Measurements from ENCODE around the gene LAP3.

DNA sequence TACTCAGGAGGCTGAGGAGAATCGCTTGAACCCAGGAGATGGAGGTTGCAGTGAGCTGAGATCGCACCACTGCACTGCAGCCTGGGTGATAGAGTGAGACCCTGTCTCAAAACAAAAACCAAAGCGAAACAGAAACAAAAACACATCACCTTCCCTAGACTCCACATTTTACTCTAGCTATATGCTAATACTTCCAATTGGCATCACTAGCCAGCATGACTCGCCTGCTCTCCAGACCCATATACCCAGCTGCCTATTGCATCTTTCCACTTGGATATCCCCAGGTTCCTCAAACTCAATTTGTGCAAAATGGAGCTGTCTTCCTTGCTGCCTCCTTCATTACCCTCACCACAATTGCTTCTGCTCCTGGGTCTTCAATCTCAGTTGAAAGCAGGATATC is 22.4 kb upstream of the LAP3 start:
- no peak for TF ChIP-seq POLR2A (IDR thresholded peaks at IDR 0.05)
- TF ChIP-seq, protein P1, sequence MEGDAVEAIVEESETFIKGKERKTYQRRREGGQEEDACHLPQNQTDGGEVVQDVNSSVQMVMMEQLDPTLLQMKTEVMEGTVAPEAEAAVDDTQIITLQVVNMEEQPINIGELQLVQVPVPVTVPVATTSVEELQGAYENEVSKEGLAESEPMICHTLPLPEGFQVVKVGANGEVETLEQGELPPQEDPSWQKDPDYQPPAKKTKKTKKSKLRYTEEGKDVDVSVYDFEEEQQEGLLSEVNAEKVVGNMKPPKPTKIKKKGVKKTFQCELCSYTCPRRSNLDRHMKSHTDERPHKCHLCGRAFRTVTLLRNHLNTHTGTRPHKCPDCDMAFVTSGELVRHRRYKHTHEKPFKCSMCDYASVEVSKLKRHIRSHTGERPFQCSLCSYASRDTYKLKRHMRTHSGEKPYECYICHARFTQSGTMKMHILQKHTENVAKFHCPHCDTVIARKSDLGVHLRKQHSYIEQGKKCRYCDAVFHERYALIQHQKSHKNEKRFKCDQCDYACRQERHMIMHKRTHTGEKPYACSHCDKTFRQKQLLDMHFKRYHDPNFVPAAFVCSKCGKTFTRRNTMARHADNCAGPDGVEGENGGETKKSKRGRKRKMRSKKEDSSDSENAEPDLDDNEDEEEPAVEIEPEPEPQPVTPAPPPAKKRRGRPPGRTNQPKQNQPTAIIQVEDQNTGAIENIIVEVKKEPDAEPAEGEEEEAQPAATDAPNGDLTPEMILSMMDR (IDR thresholded peaks at IDR 0.05), result no peak

All from sigmoid colon (tissue), 3 donors.